A172 (cell line): Measurements from ENCODE around the gene KCNQ1. TPM values are rescaled to one million over a fixed set of nuclear protein-coding genes. Genes with fewer than 3 reads are reported as not detected.

Experiments used
- DNase-seq: peaks from one replicate; pipeline ENCODE4 v3.0.0-alpha.2; 2015; ENCODE audit warnings: low spot score
- total RNA-seq: library from RNA; depleted of rRNA; stranded (reverse); fragments of >200 nt; shearing (Covaris generic); gene quantifications from 2 replicates; pipeline ENCODE4 v1.2.3, GENCODE V29; 2014

Gene KCNQ1
- total RNA-seq, 1 experiment from 2014 or later = 3.5 TPM

DNA sequence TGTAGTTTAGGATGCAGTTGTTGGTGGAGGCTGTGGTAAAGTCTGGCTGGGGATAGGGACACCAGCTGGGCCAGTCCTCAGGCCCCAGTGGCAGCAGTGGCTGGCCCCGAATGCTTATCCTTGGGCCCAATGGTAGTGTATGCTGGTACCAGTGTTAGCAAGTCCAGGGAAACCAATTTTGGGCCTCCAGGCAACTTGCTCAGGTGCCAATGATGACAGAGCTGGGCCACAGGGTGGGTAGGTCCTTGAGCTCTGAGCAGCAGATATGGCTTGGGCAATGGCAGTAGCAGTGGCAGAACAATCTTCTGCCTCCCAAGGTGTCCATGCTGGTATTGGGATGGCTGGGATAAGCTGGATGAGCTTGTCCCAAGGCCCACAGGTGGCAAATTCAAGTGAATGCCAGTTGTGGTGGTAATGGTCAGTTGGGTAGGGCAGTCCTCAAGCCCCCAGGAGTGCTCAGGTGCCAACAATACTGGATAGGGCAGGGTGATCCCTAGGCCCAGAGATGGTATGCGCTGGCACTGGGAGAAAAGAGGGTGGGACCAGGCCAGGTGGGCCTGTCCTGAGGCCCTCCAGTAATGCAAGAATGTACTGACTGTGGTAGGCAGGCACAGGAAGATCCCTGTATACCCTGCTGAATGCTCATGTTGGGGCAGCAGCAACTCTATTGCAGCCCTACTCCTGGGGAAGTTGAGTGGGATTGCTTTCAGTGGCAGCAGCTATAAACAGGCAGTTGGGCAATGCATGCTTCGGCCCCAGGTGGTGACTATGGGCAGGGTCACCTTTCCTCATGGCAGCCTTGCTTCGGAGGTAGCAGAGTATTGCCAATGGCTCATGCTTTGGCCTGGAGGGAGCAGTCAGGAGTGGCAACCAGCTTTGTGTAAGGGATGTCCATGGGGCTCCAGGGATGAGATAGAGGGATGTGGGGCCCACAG lies 200.3 kb downstream of the KCNQ1 start:
- no peak for DNase-seq

GRCh38 chr11:2645779-2646118 lies 200.9 kb downstream of the KCNQ1 start:
- DNase-seq = no peak

DNA sequence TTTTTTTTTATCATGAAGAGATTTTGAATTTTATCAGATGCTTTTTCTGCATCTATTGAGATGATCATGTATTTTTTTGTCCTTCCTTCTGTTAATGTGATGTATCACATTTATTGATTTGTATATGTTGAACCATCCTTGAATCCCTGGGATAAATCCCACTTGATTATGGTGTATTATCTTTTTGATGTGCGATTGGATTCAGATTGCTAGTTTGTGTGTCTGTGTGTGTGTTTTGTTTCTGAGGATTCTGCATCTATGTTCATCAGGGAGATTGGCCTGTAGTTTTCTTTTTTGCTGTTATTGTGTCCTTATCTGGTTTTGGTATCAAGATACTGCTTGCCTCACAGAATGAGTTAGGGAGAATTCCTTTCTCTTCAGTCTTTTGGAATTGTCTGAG lies 202.4 kb downstream of the KCNQ1 start:
- DNase-seq = no peak

- no peak for DNase-seq
Observed at GRCh38 chr11:2647953-2648352, 203.1 kb downstream of the KCNQ1 start.

GRCh38 chr11:2649400-2649799 lies 204.6 kb downstream of the KCNQ1 start:
- no peak for DNase-seq

DNA sequence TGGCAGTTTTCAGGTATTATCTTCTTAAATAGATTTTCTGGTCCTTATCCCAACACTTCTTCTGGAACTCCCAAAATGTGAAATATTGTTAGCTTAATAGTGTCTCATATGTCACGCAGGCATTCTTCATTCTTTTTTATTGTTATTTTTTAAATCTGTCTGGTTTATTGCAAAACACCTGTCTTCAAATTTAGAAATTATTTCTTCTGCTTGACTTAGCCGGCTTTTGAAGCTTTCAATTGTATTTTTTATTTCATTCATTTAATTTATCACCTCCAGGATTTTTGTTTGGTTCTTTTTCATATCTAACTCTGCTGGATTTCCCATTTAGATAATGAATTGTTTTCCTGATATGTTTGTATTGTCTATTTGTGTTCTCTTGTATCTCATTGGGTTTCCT lies 205.0 kb downstream of the KCNQ1 start:
- DNase-seq = no peak

- DNase-seq = no peak
Observed at GRCh38 chr11:2650343-2650867, 205.6 kb downstream of the KCNQ1 start.

DNA sequence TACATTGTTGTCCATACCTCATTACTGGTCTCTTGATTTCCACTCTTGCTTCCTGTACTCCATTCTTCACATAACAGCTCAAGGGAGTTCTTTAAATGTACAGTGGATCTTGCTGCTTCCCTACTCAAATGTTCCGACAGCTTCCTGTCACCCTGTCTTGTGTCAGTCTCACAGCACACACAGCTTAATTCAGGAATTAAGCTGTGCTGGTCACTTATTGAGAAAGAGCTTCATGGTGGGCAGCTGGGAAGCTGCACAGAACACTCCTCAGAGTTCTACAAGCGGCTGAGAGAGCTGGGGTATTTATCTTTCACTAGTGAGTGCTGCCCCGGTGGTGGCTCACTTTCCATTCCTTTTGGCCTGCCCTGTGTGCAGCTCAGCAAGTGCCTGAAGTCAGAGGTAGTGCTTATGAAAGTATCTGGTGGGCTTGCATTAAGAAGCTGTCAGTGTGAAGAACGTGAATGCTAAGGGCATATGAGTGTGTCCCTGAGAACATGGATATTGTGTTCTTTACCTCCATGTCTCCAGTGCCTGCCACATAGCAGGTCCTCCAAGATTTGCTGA lies 206.3 kb downstream of the KCNQ1 start:
- DNase-seq = no peak

- no peak for DNase-seq
Observed at GRCh38 chr11:2651826-2652271, 207.0 kb downstream of the KCNQ1 start.

GRCh38 chr11:2652333-2653197 lies 207.8 kb downstream of the KCNQ1 start:
- no peak for DNase-seq

DNA sequence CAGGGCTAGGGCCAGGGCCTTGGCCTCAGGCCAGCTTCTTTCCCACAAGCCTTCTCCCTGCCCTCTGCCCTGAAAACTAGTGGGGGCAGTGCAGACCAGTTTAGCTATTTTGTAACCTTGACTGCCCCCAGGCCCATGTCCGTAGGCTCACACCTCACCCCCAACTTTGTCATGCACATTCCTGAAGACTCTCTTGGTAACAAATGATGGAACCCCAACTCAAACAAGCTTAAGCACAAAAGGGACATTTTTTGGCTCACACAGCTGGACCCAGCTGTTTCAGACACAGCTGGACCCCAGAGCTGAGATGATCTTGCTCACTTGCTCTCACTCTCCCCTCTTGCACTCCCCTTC lies 208.4 kb downstream of the KCNQ1 start:
- no peak for DNase-seq

DNA sequence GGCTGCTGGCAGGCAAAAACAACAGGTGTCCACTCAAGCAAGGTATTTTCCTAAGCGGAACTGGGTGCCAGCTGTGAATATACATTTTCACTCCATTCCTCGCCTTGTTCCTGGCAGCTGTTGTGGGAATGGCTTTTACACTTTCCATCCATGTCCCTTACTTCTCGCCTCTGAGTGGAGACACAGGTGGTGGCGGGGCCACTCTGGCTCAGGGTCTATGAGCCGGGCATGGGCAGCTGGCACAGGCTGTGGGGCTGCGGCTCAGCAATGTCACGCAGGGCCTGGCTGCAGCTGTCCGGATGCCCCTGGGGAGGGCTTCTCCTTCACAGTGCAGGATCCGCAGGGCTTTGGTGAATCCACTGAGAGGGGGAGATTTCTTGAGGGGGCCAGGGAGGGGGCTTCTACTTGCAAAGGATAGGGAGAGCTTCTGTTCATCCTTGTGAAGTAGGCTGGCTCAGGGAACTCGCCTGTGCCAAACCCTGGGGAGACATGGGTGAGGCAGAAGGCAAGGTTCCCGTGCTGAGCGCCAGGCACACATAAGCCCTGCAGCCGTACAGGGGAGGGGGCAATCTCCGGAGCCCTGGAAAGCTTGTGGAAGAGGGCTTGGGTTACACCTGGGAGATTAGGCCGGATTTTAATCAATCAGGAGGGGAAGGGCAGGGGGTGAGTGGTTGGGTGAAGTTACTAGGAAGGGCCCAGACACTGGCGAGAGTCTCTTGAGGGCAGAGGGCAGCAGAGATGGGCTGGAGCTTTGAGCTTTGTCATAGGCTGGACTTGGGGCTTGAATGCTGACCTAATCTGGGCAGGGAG lies 209.3 kb downstream of the KCNQ1 start:
- DNase-seq = no peak

- DNase-seq = no peak
Observed at GRCh38 chr11:2655016-2655719, 210.4 kb downstream of the KCNQ1 start.

DNA sequence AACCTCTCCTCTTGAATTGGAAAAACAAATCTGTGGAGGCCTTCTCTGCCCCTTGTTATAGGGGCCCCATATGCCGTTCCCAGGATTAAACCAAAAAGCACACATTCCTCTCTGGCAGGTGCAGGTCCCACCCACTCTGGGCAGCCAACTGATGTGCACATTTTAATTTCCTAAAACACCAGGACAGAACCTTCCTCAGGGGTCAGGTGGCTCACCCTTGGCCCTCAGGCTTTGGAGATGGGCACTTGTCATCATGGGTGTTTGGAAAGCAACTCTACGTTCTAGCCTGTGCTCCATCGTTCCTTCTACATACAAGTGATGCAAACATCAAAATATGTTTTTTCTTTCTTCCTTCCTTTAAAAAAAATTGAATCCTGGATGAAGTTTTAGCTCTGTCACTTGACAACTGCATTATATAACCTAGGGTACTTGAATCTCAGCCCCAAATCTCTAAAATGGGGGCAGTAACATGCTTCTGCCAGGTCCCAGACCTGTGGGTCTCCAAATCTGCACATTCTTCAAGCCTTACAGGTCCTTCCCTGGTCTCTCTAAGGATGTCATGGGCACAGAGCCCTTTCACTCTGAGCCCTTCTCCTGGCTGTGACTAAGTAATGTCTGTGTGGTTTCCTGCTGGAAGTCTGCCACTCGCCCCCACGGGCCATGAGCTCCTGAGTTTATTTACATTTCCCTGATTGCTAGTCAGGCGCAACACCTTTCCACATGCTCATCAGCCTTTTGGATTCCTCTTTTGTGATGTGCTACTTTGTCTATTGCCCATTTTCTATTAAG lies 211.2 kb downstream of the KCNQ1 start:
- DNase-seq = peak; percentile 84

- DNase-seq = no peak
Observed at GRCh38 chr11:2656859-2657258, 212.1 kb downstream of the KCNQ1 start.

- DNase-seq = no peak
Observed at GRCh38 chr11:2657697-2658284, 213.0 kb downstream of the KCNQ1 start.

DNA sequence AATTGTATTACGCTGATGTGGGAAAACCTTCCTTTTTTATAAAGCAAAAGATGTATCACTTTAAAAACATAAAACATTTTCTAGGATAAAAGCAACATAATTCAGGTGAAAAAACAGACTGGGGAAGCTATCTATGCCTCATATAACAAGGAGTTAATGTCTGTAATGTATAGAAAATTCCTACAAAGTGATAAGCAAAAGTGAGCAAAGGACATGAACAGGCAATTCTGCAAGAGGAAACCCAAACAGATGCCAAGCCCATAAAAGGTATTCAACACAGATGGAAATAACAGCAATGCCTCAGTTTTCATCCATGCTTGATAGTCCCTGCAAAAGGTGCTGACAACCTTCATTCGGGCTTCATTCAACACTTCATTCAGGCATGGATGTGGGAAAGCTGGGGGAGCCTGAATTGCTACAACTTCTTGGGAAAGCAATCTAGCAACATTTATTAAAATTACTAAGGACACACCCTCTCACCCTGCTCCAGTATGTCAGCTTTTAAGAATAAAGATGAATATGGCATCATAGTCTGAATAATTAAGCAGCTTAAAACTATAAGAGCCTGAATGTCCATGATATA lies 215.6 kb downstream of the KCNQ1 start:
- no peak for DNase-seq

- no peak for DNase-seq
Observed at GRCh38 chr11:2661173-2662023, 216.6 kb downstream of the KCNQ1 start.
